ENCODE results near the gene CIART.
A peak's percentile ranks its signal among the peaks of the same experiment; 100 is the strongest.
"Not testable (repeated sequence)": the region's sequence is repeated elsewhere in the genome, so short reads cannot be mapped to it uniquely, and the experiment has no call there.

CIART gene

DNA sequence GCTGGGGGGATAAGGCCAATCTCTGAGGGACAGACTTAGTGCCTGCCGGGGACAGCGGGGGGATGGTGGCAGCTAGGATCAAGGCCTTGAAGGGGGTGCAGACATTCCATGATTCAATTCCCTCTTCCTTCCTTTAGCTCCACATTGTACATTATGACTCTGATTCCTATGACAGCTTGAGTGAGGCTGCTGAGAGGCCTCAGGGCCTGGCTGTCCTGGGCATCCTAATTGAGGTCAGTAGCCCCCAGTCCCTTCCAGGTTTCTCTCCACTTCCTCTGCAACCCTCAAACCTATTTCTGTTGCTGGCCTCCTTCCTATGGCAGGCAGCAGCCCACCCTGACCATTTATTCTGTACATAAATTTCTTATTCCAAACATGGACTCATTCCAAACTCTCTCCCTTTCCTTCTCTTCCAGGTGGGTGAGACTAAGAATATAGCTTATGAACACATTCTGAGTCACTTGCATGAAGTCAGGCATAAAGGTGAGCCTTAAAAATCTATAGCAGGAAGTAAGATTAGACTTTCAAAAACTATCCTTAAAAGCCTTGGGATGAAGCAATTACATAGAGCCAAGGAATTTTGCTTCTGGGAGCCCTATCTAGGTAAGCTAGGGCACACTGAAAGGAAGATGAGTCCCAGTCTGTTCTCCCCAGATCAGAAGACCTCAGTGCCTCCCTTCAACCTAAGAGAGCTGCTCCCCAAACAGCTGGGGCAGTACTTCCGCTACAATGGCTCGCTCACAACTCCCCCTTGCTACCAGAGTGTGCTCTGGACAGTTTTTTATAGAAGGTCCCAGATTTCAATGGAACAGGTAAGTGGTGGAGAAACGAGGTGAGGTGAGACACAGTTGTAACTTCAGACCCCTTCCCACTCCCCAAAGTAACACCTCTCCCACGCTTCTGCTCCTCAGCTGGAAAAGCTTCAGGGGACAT is 19.7 kb upstream of the CIART start:
- DNase-seq, result no peak

DNA sequence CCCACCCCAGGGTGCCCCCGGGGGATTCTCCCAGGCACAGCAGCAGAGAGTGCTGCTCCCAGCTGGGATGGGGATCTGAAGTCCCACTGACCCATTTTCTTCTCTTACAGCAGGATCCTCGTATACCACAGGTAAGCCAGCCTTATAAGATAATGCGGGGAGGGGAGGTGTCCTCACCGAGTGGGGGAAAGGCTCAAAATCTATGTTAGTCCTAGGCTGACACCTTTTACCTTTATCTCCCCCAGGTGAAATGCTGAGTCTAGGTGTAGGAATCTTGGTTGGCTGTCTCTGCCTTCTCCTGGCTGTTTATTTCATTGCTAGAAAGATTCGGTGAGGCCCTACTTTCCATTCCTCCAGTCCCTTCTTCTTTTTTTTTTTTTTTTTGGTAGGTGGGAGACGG is 18.8 kb upstream of the CIART start:
- DNase-seq, result no peak

DNA sequence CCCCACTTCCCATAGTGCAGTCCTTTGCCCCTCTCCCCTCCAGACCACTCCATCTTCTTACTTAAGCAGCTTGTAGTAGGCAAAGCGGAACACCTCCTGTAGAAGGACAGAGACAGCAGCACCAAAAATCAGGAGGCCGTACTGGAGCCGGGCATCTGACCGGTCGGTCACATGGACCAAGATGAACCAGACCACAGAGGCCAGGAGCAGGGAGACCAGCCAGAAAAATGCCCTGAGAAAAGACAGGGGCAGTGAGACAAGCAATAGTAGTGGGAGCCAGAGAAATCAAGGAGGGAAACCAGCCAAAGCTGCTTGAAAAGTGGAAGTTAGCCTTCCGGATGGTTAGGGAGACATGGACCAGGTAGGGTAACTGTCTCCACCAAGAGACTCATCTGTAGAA is 14.5 kb upstream of the CIART start:
- no peak for DNase-seq

DNA sequence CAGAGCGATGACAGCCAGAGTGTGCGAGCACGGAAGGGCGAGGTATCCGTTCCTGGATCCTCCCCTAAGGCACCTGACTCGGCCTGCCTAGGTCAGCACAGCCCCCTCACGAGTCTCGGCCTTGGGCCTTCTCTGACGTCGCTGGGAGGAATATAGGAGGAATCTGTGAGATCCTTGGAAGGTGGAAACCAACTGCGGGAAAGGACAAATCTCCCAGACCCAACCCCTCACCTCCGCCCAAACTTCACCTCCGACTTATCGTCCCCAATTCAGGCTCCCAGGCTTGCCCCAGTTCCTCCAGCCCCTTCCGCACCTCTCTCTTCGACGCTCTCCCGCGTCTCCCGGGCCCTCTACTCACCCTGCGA is 14.0 kb upstream of the CIART start:
- peak in 1 of 2 experiments; percentile 62 for DNase-seq

DNA sequence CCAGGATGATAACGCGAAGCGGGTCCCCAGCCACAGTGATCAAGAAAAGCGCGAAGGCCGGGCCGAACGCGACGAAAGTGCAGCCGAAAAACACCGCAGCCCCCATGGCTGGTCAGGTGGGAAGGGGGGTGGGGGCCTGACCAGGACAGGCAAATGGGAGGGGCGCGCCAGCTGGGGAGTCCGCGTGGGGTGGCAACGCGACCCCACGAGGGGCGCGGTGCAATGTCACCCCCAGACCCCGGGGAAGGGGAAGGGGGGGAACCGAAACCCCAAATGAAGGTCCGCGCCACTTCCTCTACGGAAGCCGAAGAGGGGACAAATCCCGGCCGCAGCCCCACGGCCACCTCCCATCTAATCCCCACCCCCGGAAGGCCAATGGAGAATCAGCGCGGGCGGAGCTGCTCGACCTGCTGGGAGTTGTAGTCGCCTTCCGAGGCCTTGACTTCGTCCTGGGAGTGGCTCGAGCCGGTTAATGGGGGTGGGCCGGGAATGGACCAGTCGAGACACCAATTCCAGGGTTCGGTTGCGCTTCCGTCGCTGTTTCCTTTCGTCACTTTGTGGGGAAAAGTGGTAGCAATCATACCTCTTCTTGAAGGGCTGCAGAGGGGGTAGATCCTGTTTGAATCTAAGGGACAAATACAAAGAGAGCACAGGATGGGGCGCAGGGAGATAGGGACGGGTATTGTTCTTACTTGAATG is 13.5 kb upstream of the CIART start, which contains the start of gene APH1A:
Gene APH1A, minus strand, starts transcription at position 312 of the 699 bp plus-strand sequence. Its CDS starts 206 bp downstream, at position 106.
- DNase-seq, result peak; percentile 95 to 96

DNA sequence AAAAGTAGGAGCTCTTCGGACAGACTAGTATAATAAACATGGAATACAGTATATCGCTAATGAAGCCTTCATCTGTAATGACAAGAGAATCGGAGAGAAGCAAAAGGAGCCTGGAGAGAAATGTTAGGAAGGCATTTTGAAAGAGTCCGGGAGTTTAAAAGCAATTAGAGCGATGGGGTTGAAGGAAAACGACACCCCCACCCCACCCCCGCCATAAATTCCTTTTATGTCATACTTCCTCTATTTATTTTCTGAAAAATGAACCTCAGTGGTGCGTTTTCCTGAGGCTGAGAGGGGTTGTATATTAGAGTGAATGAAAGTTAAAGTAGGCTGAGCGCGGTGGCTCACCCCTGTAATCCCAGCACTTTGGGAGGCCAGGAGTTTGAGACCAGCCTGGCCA is 12.9 kb upstream of the CIART start:
- no peak for DNase-seq

DNA sequence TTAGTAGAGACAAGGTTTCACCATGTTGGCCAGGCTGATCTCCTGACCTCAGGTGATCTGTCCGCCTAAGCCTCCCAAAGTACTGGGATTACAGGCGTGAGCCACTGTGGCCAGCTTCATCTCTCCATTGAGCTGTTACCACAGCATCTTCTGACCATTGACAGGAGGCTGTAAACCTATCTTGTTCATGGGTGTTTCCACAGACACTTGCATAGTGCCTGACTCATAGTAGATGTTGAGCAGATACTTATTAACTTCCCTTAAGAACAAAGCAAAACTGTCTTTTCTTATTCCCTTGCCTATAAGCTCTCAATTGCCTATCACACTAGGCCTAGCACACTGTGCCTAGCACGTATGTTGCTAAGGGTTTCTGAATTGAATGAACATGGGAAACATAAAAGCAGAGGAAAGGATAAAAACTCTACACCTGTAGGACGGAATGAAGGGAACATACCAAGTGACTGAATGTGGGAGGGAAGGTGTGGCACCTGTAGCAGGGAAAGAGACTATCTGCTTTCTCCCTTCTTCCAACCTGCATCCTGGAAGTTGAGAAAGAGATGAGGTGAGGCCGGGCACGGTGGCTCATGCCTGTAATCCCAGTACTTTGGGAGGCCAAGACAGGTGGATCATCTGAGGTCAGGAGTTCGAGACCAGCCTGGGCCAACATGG is 10.9 kb upstream of the CIART start:
- DNase-seq, result no peak

DNA sequence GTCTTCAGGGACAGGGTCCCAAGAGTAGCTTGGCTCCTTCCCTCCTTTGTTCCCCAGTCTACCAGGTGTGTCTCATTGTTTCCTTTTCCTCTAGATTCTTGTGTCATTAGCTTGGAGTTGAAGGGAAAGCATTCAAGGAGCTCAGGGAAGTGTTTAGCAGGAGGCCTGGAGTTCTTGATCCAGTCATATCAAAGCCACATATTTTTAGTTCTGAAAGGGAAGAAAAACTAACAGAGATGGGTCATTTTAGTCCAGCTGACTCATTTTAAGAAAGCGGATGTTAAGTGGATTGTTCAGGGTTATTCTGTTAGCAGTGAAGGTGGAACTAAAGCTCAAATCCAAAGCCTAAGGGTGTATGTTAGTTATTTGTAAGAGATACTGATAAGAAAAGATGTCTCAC is 9.0 kb upstream of the CIART start:
- no peak for DNase-seq

DNA sequence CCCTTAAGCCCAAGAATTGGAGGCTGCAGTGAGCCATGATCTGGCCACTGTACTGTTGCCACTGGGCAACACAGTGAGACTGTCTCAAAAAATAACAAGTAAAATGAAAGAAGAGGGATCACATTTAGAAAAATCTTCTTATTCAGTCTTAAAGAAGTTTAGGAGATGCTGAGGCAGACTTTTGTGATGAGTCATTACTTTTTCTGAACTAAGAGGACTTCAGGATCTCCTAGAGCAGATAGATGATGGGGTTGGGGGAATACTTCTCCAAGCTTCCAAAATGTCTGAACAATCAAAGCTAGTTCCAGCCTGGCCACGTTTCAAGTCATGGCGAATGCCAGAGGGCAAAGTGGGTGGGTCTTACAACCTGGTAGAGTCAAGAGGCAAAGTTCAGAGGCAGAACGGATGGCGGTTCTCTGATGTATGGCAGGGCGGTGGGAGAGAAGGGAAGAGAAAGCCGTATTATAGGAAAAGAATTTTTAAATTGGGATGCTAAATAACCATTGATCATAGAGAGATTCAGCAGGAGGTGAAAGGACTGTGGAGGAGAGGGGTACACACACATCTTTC is 2.1 kb upstream of the CIART start:
- DNase-seq, result no peak

DNA sequence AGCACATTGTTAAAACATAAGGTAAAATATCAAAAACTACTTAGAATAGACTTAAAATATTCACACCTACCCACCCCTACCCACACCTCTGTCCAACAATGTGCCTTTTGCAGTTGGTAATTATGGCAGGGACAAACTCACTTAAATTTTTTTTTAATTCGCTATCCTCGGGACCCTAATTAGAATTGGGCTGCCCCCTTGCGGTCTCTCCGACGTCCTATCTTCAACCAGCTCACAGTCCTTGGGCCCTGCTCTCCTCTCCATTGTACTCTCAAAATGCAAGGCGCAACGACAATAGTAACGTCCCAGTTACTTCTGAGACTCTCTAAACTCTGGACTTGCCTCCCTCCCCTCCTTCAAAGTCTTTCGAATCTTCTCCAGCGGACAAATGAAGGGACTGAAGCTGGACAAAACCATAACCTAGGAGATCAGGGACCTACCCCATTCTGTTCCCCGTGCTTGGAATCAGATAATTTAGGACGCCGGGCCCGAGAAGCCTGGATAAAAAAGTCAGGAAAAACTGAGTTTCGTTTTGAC is 1.1 kb upstream of the CIART start:
- DNase-seq, result peak; percentile 69 to 70

DNA sequence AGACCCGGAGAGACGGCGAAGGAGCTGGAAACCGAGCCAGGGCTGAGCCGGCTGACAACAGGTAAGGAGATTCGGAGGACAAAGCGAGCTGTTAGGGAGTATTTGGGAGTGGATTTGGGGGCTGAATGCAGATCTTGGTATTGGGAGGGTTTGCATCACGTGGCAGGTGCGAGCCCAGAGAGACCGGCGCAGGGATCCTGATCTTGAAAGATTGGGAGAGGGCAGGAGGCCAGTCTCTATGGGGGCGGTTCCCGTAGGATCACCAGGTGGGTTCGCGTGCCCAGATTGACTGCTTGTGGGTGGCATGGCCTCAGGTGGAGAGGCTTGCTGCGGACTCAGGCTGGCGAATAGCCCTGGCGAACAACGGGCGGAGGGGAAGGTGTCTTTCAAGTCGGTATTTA is 204 bp downstream of the CIART start:
- DNase-seq, result no peak

DNA sequence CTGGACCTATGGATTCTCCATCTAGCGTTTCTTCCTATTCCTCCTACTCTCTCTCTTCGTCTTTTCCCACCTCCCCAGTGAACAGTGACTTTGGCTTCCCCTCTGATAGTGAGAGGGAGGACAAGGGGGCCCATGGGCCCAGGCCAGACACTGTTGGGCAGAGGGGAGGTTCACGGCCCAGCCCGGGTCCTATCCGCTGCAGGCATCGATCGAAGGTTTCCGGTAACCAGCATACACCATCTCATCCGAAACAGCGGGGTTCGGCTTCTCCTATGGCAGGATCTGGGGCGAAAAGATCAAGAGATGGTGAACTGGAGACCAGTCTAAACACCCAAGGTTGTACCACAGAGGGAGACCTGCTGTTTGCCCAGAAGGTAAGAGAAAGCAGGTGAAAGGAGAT is 906 bp downstream of the CIART start:
- DNase-seq, result no peak

DNA sequence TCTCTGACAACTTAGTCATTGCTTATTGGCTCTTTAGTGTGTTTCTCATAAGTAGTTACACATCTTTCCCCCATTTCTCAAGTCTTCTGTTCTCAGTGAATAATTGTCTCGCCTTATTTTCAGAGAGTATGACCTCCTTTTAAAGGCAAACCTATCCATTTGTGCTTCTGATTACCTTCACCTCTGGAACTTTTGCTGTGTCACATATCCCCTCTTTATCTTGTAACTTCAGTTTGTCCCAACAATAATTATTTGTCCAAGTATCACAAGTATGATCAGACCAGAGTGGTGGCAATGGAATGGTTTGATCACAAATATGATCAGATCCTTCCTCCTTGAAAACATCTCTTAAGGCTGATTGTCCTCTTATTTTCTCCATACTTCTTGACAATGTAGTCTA is 6.0 kb downstream of the CIART start:
- DNase-seq, result no peak

DNA sequence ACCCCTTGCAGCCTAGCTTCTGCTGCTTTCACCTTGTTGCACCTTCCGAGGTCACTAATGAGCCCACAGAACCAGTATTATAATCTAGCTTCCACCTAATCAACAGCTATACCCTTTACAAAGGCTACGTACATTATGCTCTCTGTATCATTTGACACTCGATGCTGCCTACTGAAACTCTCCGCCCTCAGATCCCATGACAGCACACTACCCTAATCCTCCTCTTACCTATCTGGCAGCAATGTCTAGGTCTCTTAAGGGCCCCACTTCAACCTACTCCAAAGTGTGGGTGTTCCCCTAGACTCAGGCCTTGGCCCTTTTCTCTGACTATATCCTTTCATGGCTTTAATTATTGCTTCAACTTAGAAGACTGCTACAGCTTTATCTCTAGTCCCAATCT is 6.5 kb downstream of the CIART start:
- no peak for DNase-seq

DNA sequence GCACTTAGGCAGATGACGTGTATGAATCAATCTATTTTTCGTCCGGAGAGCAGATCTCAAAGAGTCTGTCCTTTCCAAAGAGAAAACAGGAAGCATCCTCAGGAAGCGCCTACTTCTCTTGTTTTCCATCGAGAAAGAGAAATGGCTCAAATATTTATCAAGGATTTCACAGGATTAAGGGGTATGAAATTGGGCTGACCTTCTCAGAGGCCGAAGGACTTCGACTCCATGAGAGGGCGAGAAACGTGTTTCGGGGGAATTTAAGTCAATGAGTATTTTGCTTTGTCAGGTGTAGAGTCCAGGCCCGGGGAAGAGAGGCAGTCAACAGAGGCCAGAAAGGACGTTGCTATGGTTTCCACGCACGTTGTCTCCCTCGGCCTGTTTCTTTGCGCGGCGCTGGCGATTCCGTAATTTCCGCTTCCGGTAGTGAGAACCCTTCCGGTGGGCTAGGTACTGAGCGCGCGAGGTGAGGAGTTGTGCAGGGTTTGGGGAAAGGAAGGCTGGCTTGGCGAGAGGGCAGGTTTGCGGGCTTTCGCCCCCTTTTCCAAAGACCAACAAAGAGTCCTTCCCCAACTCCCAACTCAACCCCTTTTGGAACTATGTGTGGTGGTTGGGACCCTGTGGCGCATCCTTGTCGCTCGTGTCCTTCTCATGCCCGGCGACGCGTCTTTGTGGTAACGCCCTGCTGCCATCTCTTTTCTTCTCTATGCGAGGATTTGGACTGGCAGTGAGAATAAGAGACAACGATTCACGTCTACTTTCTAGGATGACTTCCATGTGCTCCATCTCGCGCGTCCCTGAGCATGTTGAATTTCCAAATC is 11.3 kb downstream of the CIART start, which contains the start of gene MRPS21:
Gene MRPS21, plus strand, starts transcription at position 429 of the 821 bp plus-strand sequence. CDS start 506 bp downstream, outside the sequence.
- peak; percentile 92 for DNase-seq

DNA sequence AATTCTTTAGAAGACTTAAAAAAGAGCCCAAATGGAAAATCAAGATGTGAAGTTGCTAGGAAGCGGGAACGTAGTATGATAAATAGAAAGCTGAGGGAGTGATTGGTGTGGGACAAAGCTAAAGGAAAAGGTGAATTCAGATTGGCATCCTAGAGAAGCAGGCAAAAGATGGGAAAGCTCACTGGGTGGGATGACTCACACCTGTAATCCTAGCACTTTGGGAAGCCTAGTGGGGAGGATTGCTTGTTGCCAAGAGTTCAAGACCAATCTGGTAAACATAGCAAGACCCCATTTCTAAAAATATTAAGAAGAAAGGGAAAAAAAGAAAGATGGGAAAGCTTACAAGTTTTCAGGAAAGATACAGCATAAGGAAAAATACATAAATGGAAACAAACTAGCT is 13.1 kb downstream of the CIART start:
- DNase-seq, result no peak

DNA sequence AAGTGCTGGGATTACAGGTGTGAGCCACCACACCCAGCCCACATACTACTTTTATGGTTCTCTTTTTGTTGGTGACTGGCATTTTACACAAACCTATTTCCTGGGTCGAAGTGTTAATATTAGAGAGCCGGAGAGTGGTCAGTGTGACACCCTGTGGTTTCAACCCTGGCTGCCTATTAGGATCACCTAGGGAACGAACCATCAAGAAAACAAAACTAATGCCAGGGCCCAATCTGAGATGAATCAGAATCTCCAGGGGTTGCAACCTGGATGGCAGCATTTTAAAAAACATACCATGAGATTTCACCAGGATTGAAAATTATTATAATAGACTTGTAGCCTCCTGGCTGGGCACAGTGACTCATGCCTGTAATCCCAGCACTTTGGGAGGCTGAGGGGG is 17.4 kb downstream of the CIART start:
- no peak for DNase-seq

DNA sequence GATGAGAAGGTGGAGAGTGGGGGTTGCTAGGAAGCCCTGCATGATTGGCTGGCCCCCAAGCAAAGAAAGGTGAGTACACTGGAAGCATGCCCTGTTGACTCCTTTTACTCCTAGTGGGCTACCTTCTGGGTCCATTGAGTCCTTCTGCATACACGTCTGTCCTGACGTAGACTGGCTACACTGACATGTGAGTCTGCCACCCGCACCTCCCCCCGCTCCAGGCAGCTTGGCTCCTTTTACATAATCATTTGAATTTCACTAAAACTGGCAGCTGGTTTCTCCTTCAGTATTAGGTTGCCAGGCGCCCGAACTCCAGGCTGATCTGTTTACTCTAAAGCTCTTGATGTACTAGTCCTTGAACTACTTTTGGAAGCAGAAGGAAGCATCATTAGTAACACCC is 20.0 kb downstream of the CIART start:
- DNase-seq, result no peak

DNA sequence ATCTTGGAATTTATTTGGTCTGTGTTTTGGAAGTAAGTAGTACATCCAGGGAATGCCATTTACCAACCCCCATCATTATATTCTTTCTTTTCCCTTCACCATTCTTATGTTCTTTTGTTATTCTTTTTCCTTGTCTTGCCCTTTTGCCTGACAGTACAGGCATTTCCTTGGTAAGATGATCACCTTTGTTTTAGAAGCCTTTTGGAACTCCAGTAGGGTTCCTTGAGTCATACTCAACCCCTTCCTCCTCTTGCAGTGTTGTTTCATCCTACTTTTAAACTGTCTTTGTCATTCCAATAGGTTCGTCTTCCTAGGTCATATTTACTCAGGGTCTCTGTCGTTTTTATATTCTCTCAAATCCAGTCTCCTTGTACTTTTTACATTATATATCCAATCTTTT is 20.5 kb downstream of the CIART start:
- no peak for DNase-seq

DNA sequence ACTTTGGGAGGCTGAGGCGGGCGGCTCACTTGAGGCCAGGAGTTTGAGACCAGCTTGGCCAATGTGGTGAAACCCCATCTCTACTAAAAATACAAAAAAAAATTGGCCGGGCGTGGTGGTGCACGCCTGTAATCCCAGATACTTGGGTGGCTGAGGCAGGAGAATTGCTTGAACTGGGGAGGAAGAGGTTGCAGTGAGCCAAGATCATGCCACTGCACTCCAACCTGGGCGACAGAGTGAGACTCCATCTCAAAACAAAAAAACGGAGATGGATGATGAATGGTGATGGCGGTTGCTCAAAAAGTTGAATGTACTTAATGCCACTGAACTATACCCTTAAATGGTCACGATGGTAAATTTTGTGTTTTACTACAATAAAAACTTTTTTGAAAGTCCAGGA is 26.2 kb downstream of the CIART start:
- DNase-seq, result not testable (repeated sequence)

DNA sequence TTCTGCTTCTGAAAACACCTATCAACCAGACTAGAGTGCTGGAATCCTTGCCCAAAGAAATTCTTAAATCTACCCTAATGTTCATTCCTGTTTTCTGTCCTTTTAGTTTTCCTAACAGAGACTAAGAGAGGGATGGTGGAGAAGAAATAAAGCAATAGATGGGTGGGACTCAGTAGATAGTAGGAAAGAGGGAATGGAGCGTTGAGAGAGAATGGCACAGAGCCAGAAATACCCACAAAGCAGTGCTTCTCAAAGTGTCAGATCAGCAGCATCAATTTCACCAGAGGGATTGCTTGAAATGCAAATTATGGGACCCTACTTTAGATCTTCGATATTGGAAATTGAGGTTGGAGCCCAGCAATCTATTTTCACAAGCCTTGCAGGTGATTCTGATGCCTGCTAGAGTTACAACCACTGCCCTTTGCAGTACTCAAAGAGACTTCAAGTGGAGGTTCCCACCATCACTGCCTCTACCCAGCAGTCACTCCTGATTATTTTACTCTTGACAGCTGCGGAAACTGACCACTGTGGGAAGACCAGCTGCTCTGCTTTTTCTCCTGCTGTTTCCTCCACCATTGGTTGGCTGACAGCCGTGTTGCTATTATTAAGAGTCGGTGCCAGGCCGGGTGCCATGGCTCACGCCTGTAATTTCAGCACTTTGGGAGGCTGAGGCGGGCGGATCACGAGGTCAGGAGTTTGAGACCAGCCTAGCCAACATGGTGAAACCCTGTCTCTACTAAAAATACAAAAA is 27.6 kb downstream of the CIART start:
- no peak for DNase-seq

Data from activated T-cell treated with anti-CD3 and anti-CD28 coated beads, Interleukin-2, amount 50 U/mL, for 48 hours (primary cell).